A673 (cell line): ENCODE results near the gene SERPINB10. TPM values are rescaled to one million over a fixed set of nuclear protein-coding genes. Genes with fewer than 3 reads are reported as not detected.

Source experiments
- BruUV-seq: library from RNA; stranded (reverse); fragments of 400-500 nt; replicated peaks from 2 replicates; lab custom pipeline; 2021; lab: Mats Ljungman, UMichigan
- CTCF ChIA-PET: fragments of 300-600 bp; sonication (Branson Sonifier 250); formaldehyde crosslinking; loops from one replicate; lab custom pipeline; 2022; ENCODE audit warnings: antibody characterized with exemption; lab: Charles Lee
- POLR2A ChIA-PET: fragments of 300-600 bp; sonication (Branson Sonifier 250); formaldehyde crosslinking; loops from one replicate; lab custom pipeline; 2022; ENCODE audit warnings: antibody characterized with exemption; ENCODE audit not compliant: low non-redundant PET; lab: Charles Lee
- DNase-seq: peaks from one replicate; pipeline ENCODE4 v3.0.0-alpha.2; 2015; ENCODE audit warnings: low spot score
- H3K27ac ChIP-seq: fragments of 200-600 bp; sonication (generic); 2 replicates; pipeline ENCODE4 v1.5.1; 2016; ENCODE audit warnings: mixed run types, low read depth, mild to moderate bottlenecking, mixed read lengths, antibody characterized with exemption, low read length; ENCODE audit not compliant: poor library complexity, severe bottlenecking
- H3K27me3 ChIP-seq: fragments of 200-600 bp; sonication (generic); replicated peaks from 2 replicates; pipeline ENCODE4 v1.6.1; 2017; ENCODE audit warnings: mixed run types, low read depth, mild to moderate bottlenecking, mixed read lengths, antibody characterized with exemption, low read length; ENCODE audit not compliant: insufficient read depth, poor library complexity
- H3K36me3 ChIP-seq: fragments of 200-600 bp; sonication (generic); 2 replicates; pipeline ENCODE4 v1.6.1; 2016; ENCODE audit warnings: mixed run types, mild to moderate bottlenecking, mixed read lengths, antibody characterized with exemption, low read length; ENCODE audit not compliant: insufficient read depth, poor library complexity, severe bottlenecking
- H3K4me1 ChIP-seq: fragments of 200-600 bp; sonication (generic); 2 replicates; pipeline ENCODE4 v1.6.1; 2017; ENCODE audit warnings: mixed run types, mild to moderate bottlenecking, mixed read lengths, antibody characterized with exemption, low read length; ENCODE audit not compliant: insufficient read depth, poor library complexity, severe bottlenecking
- H3K4me3 ChIP-seq: fragments of 200-600 bp; sonication (generic); 2 replicates; pipeline ENCODE4 v1.5.1; 2016; ENCODE audit warnings: low read depth, mixed run types, mild to moderate bottlenecking, mixed read lengths, low read length; ENCODE audit not compliant: poor library complexity, severe bottlenecking
- H3K9me3 ChIP-seq: fragments of 200-600 bp; sonication (generic); 2 replicates; pipeline ENCODE4 v1.6.1; 2016; ENCODE audit warnings: mixed run types, low read depth, mild to moderate bottlenecking, mixed read lengths, antibody characterized with exemption, low read length; ENCODE audit not compliant: poor library complexity, severe bottlenecking
- CTCF ChIP-seq: fragments of 300-800, 200-600 bp; sonication (generic); conservative IDR thresholded peaks from 2 replicates; pipeline ENCODE4 v1.5.1; 2017; ENCODE audit warnings: low read depth, mild to moderate bottlenecking, antibody characterized with exemption, low read length, moderate library complexity, mixed read lengths
- EZH2 ChIP-seq: fragments of 200-600 bp; sonication (generic); IDR thresholded peaks from 2 replicates; pipeline ENCODE4 v1.6.1; 2017; ENCODE audit warnings: borderline replicate concordance, low read depth, mild to moderate bottlenecking, mixed read lengths, antibody characterized with exemption, low read length; ENCODE audit not compliant: poor library complexity, severe bottlenecking
- intact Hi-C: fragments of 100-400 bp; cut with micrococcal nuclease; formaldehyde crosslinking; loops from one replicate; pipeline ENCODE4 v1.10.0; 2022; ENCODE audit not compliant: unreplicated experiment
- total RNA-seq: library from RNA; stranded (reverse); gene quantifications from 2 replicates; pipeline ENCODE4 v1.2.3, GENCODE V29; 2021

SERPINB10 gene
- total RNA-seq, 1 experiment from 2014 or later: not detected

GRCh38 chr18:63980027-63980426, 72.3 kb downstream of the SERPINB10 start:
- Histone ChIP-seq H3K9me3 (no peaks in the 10 kb centered on the region), H3K4me3 (no peak overlapping the region), H3K4me1 (no peaks in the 10 kb centered on the region), H3K36me3 (peaks cover 4% of the 10 kb centered on the region), H3K27me3 (no peaks in the 10 kb centered on the region), H3K27ac (no peak overlapping the region)
- ChIA-PET CTCF (no interaction called here), POLR2A (no interaction called here)
- intact Hi-C loops: no loop called here
- BruUV-seq: no TSS peak
- no peak for DNase-seq
- TF ChIP-seq CTCF (no peak), EZH2 (no peak)

DNA sequence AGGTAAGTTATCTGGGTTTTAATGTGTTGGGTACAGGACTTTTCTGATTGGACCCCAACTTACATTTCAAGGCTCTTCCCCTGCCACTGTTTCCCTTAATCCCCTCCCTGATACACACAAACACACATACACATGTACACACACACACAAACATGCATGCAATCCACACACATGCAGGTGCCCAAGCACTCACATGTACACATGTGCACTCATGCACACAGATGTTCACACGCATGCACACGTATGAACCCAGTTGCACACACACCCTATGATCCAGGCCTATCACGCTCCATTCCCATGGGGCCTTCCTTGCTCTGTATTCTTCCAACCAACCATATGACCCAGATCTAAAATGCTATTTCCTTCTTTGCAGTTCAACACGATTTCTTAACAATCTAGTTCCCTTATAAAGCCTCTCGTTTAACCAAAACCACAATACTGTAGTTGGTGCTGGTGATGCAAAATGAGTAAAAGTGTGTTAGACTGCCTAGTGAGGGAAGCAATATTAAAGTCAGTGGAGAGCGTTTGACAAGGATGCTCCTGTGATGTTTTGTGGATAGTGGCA, 73.2 kb downstream of the SERPINB10 start:
- no TSS peak for BruUV-seq
- H3K27me3 ChIP-seq: no peaks in the 10 kb centered on the region
- H3K4me3 ChIP-seq: no peak overlapping the region
- H3K9me3 ChIP-seq: no peaks in the 10 kb centered on the region
- POLR2A ChIA-PET: no interaction called here
- no peaks in the 10 kb centered on the region for H3K4me1 ChIP-seq
- no peak for DNase-seq
- CTCF ChIA-PET: no interaction called here
- intact Hi-C loops: no loop called here
- peaks cover 4% of the 10 kb centered on the region for H3K36me3 ChIP-seq
- no peak overlapping the region for H3K27ac ChIP-seq
- TF ChIP-seq CTCF: no peak
- TF ChIP-seq EZH2: no peak

DNA sequence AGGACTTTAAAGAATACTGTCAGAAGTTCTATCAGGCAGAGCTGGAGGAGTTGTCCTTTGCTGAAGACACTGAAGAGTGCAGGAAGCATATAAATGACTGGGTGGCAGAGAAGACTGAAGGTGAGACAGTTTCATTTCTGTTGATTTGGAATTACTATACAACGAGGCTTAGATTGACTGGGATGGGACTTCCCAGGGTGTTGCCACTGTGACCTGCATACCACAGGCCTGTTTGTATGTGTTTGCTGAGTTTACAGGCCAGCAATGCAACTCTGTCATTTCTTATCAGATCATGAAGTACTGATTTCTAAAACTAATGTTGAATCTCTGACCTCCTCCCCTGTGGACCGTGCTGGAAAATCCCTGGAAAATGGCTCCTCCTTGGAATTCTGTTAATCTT, 74.0 kb downstream of the SERPINB10 start:
- intact Hi-C loops: no loop called here
- no peak for DNase-seq
- Histone ChIP-seq H3K4me3 (no peak overlapping the region), H3K36me3 (peaks cover 4% of the 10 kb centered on the region), H3K4me1 (no peaks in the 10 kb centered on the region), H3K9me3 (no peaks in the 10 kb centered on the region), H3K27me3 (no peaks in the 10 kb centered on the region), H3K27ac (no peak overlapping the region)
- no TSS peak for BruUV-seq
- CTCF ChIA-PET: no interaction called here
- POLR2A ChIA-PET: no interaction called here
- TF ChIP-seq CTCF (no peak), EZH2 (no peak)
